H9 (cell line): Measurements from ENCODE around the gene EDEM2. TPM values are rescaled to one million over a fixed set of nuclear protein-coding genes. Genes with fewer than 3 reads are reported as not detected.
A peak's percentile ranks its signal among the peaks of the same experiment; 100 is the strongest.

Source experiments
- DNase-seq: peaks from one replicate; pipeline ENCODE4 v3.0.0-alpha.2; 2017
- H2AFZ ChIP-seq: one replicate; pipeline ENCODE4 v1.6.1; 2013; ENCODE audit warnings: mild to moderate bottlenecking, low read length, control low read depth, moderate library complexity
- H2AK5ac ChIP-seq: 2 replicates; pipeline ENCODE4 v1.6.1; 2013; ENCODE audit warnings: low read length, control low read depth, mixed read lengths; ENCODE audit not compliant: insufficient read length
- H2BK120ac ChIP-seq: one replicate; pipeline ENCODE4 v1.6.1; 2013; ENCODE audit warnings: low read depth, mild to moderate bottlenecking, low read length, control low read depth, inconsistent platforms; ENCODE audit not compliant: poor library complexity, severe bottlenecking
- H2BK12ac ChIP-seq: 2 replicates; pipeline ENCODE4 v1.6.1; 2013; ENCODE audit warnings: low read length, control low read depth, mixed read lengths, low read depth; ENCODE audit not compliant: insufficient read length
- H2BK15ac ChIP-seq: 2 replicates; pipeline ENCODE4 v1.6.1; 2013; ENCODE audit warnings: low read depth, low read length, control low read depth
- H2BK20ac ChIP-seq: one replicate; pipeline ENCODE4 v1.6.1; 2013; ENCODE audit warnings: low read depth, mild to moderate bottlenecking, low read length, control low read depth, inconsistent platforms; ENCODE audit not compliant: poor library complexity, severe bottlenecking
- H2BK5ac ChIP-seq: 2 replicates; pipeline ENCODE4 v1.6.1; 2013; ENCODE audit warnings: low read length, control low read depth, mixed read lengths; ENCODE audit not compliant: insufficient read length
- H3K14ac ChIP-seq: 2 replicates; pipeline ENCODE4 v1.6.1; 2013; ENCODE audit warnings: low read length, control low read depth; ENCODE audit not compliant: insufficient read depth
- H3K18ac ChIP-seq: 2 replicates; pipeline ENCODE4 v1.6.1; 2013; ENCODE audit warnings: low read depth, mild to moderate bottlenecking, mixed read lengths, low read length, control low read depth; ENCODE audit not compliant: insufficient read length
- H3K23ac ChIP-seq: 2 replicates; pipeline ENCODE4 v1.6.1; 2013; ENCODE audit warnings: low read length, control low read depth, mixed read lengths, low read depth; ENCODE audit not compliant: insufficient read length
- H3K23me2 ChIP-seq: 2 replicates; pipeline ENCODE4 v1.6.1; 2013; ENCODE audit warnings: low read depth, mild to moderate bottlenecking, mixed read lengths, low read length, control low read depth; ENCODE audit not compliant: insufficient read length, poor library complexity, severe bottlenecking
- H3K27ac ChIP-seq: 2 replicates; pipeline ENCODE4 v1.5.1; 2013; ENCODE audit warnings: low read length, control low read depth, mixed read lengths, low read depth; ENCODE audit not compliant: insufficient read length
- H3K27me3 ChIP-seq: 2 replicates; pipeline ENCODE4 v1.6.1; 2013; ENCODE audit warnings: low read length, control low read depth, inconsistent platforms; ENCODE audit not compliant: insufficient read depth
- H3K4ac ChIP-seq: 2 replicates; pipeline ENCODE4 v1.6.1; 2013; ENCODE audit warnings: low read depth, mild to moderate bottlenecking, control low read depth, inconsistent platforms, low read length, moderate library complexity
- H3K4me1 ChIP-seq: 2 replicates; pipeline ENCODE4 v1.6.1; 2013; ENCODE audit warnings: low read length, control low read depth, inconsistent platforms; ENCODE audit not compliant: insufficient read depth
- H3K4me2 ChIP-seq: 2 replicates; pipeline ENCODE4 v1.6.1; 2013; ENCODE audit warnings: low read length, control low read depth, mixed read lengths; ENCODE audit not compliant: insufficient read length, insufficient read depth
- H3K56ac ChIP-seq: 2 replicates; pipeline ENCODE4 v1.6.1; 2013; ENCODE audit warnings: low read depth, mild to moderate bottlenecking, mixed read lengths, low read length, control low read depth; ENCODE audit not compliant: insufficient read length
- H3K79me1 ChIP-seq: 2 replicates; pipeline ENCODE4 v1.6.1; 2013; ENCODE audit warnings: low read depth, mild to moderate bottlenecking, moderate library complexity, low read length, control low read depth, inconsistent platforms; ENCODE audit not compliant: insufficient read depth, poor library complexity, severe bottlenecking
- H3K79me2 ChIP-seq: 2 replicates; pipeline ENCODE4 v1.6.1; 2013; ENCODE audit warnings: low read length, control low read depth, inconsistent platforms; ENCODE audit not compliant: insufficient read depth
- H3K9ac ChIP-seq: 2 replicates; pipeline ENCODE4 v1.6.1; 2013; ENCODE audit warnings: low read length, control low read depth, mixed read lengths; ENCODE audit not compliant: insufficient read length; ENCODE audit errors: extremely low read depth
- H3K9me3 ChIP-seq: one replicate; pipeline ENCODE4 v1.6.1; 2013; ENCODE audit warnings: low read depth, low read length, inconsistent platforms; ENCODE audit not compliant: control insufficient read depth
- H3T11ph ChIP-seq: one replicate; pipeline ENCODE4 v1.6.1; 2013; ENCODE audit warnings: mild to moderate bottlenecking, low read length, control low read depth, inconsistent platforms
- H4K20me1 ChIP-seq: one replicate; pipeline ENCODE4 v1.6.1; 2013; ENCODE audit not compliant: control insufficient read depth, insufficient read length, insufficient read depth
- H4K5ac ChIP-seq: 2 replicates; pipeline ENCODE4 v1.6.1; 2013; ENCODE audit warnings: low read depth, mild to moderate bottlenecking, mixed read lengths, low read length, control low read depth; ENCODE audit not compliant: insufficient read length
- H4K8ac ChIP-seq: replicated peaks from 2 replicates; pipeline ENCODE4 v1.6.1; 2013; ENCODE audit warnings: low read length, control low read depth, mixed read lengths, low read depth; ENCODE audit not compliant: insufficient read length
- H4K91ac ChIP-seq: 2 replicates; pipeline ENCODE4 v1.6.1; 2013; ENCODE audit warnings: low read depth, mild to moderate bottlenecking, moderate library complexity, mixed read lengths, low read length, control low read depth; ENCODE audit not compliant: insufficient read length
- H3K27ac Mint-ChIP-seq, 3 experiments: 2 replicates in 2 of 3; 3 replicates in 1 of 3; pipeline ENCODE4 v1.8.0; 2020 to 2021; ENCODE audit warnings: mixed read lengths in 3 of 3, mild to moderate bottlenecking in 1 of 3, moderate library complexity in 1 of 3
- H3K27me3 Mint-ChIP-seq: 2 replicates; pipeline ENCODE4 v1.8.0; 2021; ENCODE audit warnings: low read depth, mild to moderate bottlenecking, moderate library complexity, mixed read lengths
- H3K36me3 Mint-ChIP-seq, 3 experiments: 2 replicates in 2 of 3; 3 replicates in 1 of 3; pipeline ENCODE4 v1.8.0; 2020 to 2021; ENCODE audit warnings: low read depth in 3 of 3, mixed read lengths in 3 of 3; ENCODE audit not compliant: insufficient read depth in 1 of 3
- H3K4me1 Mint-ChIP-seq, 2 experiments: 2 replicates each; pipeline ENCODE4 v1.8.0; 2020; ENCODE audit warnings: mixed read lengths in 2 of 2
- H3K4me3 Mint-ChIP-seq, 2 experiments: 2 replicates in 1 of 2; 3 replicates in 1 of 2; pipeline ENCODE4 v1.8.0; 2020 to 2021; ENCODE audit warnings: mild to moderate bottlenecking in 2 of 2, mixed read lengths in 2 of 2, moderate library complexity in 1 of 2
- H3K9me3 Mint-ChIP-seq, 2 experiments: 2 replicates in 1 of 2; 3 replicates in 1 of 2; pipeline ENCODE4 v1.8.0; 2020; ENCODE audit warnings: mild to moderate bottlenecking in 2 of 2, mixed read lengths in 2 of 2, moderate library complexity in 1 of 2
- WGBS: extraction: QIAGEN DNeasy Blood & Tissue Kit; methylation state at CpG from one replicate; pipeline ENCODE4 v1.1.7; 2013; ENCODE audit warnings: missing lambda C conversion rate, low lambda C conversion rate, mixed read lengths; ENCODE audit not compliant: insufficient read length; ENCODE audit errors: extremely low coverage; 5-methylcytosine and 5-hydroxymethylcytosine counted together
- total RNA-seq: library from RNA; stranded (reverse); gene quantifications from 2 replicates; pipeline ENCODE4 v1.2.1, GENCODE V29; 2021
- TF ChIP-seq, protein P1 (sequence below): fragments of 200-600 bp; sonication (generic); conservative IDR thresholded peaks from 3 replicates; pipeline ENCODE4 v1.8.0; 2021; ENCODE audit warnings: antibody characterized with exemption, mild to moderate bottlenecking

EDEM2 gene
- total RNA-seq, 1 experiment from 2014 or later: 27.8 TPM

DNA sequence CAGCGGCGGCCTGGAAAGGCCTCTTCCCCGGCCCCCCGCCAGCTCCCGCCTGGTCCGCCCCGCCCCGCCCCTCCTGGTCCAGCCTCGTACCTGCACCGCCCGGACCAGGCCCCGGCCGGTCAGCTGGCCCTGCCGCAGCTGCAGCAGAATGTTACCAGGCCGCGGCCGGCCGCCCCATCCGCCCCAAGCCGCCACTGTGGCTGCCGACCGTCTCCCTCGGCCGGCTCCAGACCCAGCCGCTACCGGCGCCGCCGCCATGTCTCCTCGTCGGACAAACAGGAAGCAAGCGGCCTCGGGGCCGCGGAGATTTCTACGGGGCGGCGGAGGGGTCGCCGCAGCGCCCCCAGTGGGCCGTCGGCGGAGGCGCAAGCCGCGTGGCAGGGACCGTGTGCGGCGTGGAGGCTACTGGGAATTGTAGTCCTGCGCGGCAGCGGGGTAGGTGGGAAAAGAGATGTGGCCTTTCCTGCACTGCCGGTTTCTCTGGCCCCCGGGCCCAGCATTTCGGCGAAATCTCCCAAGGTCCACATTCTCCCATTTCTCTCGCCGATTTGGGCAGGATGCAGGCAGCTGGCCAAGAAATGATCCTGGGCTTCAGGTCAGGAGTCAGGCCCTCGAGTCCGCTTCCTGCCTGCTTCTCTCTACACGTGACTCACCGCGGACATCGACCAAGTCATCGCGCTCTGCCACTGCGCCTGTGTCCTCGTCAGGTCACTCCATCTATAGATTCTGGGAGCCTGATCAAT is 54.4 kb downstream of the EDEM2 start, which contains the start of gene TRPC4AP:
Gene TRPC4AP (minus strand): TSS at position 284 of the 743 bp plus-strand sequence. CDS start 26 bp downstream, at position 258.
- Histone ChIP-seq H2BK120ac (no peak within 1 kb of the TSS), H3K79me1 (no peaks in the 10 kb centered on the region), H3K4ac (no peak within 1 kb of the TSS), H2AK5ac (no peak within 1 kb of the TSS), H3K9ac (peak within 1 kb of the TSS; percentile 68), H3T11ph (no peak within 1 kb of the TSS), H3K27me3 (no peaks in the 10 kb centered on the region), H4K5ac (no peak within 1 kb of the TSS), H3K4me1 (no peaks in the 10 kb centered on the region; the same call in 1 of the 2 replicates), H2BK12ac (no peak within 1 kb of the TSS), H3K4me2 (peak within 1 kb of the TSS; percentile 91), H3K23me2 (peaks cover 13% of the 10 kb centered on the region), H2BK15ac (no peak within 1 kb of the TSS), H3K18ac (peak within 1 kb of the TSS; percentile 86), H3K56ac (no peak within 1 kb of the TSS), H3K79me2 (peaks cover 12% of the 10 kb centered on the region; the same call in 1 of the 2 replicates), H2BK5ac (no peak within 1 kb of the TSS), H3K9me3 (no peaks in the 10 kb centered on the region), H4K8ac (no peak within 1 kb of the TSS), H3K23ac (no peak within 1 kb of the TSS), H3K14ac (peak within 1 kb of the TSS; percentile 84), H4K20me1 (no peaks in the 10 kb centered on the region), H3K27ac (no peak within 1 kb of the TSS), H2AFZ (peak within 1 kb of the TSS; percentile 71), H2BK20ac (no peak within 1 kb of the TSS), H4K91ac (no peak within 1 kb of the TSS)
- Mint-ChIP-seq H3K4me1 (peaks cover 24 to 28% of the 10 kb centered on the region in 2 experiments), H3K9me3 (no peaks in the 10 kb centered on the region), H3K27ac (peak within 1 kb of the TSS; percentile 79 to 94 (median 94)), H3K4me3 (peak within 1 kb of the TSS; percentile 83 to 95), H3K36me3 (peaks cover 3 to 11% (median 9%) of the 10 kb centered on the region in 3 experiments; a peak in 6 of 7 replicates), H3K27me3 (peaks cover 14% of the 10 kb centered on the region)
- peak; percentile 91 for DNase-seq
- TF ChIP-seq, protein P1, sequence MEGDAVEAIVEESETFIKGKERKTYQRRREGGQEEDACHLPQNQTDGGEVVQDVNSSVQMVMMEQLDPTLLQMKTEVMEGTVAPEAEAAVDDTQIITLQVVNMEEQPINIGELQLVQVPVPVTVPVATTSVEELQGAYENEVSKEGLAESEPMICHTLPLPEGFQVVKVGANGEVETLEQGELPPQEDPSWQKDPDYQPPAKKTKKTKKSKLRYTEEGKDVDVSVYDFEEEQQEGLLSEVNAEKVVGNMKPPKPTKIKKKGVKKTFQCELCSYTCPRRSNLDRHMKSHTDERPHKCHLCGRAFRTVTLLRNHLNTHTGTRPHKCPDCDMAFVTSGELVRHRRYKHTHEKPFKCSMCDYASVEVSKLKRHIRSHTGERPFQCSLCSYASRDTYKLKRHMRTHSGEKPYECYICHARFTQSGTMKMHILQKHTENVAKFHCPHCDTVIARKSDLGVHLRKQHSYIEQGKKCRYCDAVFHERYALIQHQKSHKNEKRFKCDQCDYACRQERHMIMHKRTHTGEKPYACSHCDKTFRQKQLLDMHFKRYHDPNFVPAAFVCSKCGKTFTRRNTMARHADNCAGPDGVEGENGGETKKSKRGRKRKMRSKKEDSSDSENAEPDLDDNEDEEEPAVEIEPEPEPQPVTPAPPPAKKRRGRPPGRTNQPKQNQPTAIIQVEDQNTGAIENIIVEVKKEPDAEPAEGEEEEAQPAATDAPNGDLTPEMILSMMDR: peak; percentile 99
- WGBS: no CpG with 5 or more reads among the region's 69 CpGs
